Measurements from ENCODE around the gene KIF4A.

DNA sequence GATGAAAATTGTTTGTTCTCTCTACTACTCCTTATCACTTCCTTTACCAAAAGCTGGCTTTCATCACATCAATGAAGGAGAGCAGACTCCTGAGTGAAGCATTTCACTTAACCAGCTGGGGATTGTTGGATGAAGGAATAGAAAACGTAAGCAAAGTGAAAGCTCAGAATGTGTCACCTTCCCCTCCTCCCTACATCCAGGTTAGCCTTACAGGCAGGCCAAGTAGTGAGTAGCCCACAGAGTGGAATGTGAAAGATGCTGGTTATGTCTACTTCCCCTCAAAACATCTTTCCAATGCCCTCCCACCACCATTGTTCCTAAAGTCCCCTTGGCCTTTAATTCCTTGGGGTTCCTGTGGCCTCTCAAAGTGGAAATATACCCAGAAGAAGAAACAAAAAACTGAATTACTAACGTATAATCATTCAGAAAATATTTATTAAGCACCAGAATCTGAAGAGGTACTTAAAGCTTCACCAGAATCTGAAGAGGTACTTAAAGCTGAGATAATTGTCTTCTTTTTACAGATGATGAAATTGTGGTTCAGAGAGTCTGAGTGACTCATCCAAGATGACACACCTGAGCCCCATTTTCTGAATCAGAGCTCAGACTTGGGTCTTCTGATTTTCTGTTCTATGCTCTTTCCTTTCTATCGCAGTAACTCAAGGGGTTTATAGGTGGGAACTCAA, 36.4 kb upstream of the KIF4A start:
- TF ChIP-seq TAF1 (IDR thresholded peaks at IDR 0.05; ENCODE audit: low read depth) (no peak), TEAD4 (IDR thresholded peaks at IDR 0.05) (no peak), MAX (IDR thresholded peaks at IDR 0.05) (no peak), CREB1 (IDR thresholded peaks at IDR 0.05; ENCODE audit: low read depth) (no peak), YY1 (IDR thresholded peaks at IDR 0.05; ENCODE audit: low read depth) (no peak), ZBTB7A (IDR thresholded peaks at IDR 0.05; ENCODE audit: low read depth) (no peak), EGR1 (IDR thresholded peaks at IDR 0.05) (no peak), RAD21 (IDR thresholded peaks at IDR 0.05; ENCODE audit: low read depth) (no peak), CEBPB (IDR thresholded peaks at IDR 0.05) (no peak), EP300 (IDR thresholded peaks at IDR 0.05; ENCODE audit: borderline replicate concordance) (no peak), FOXM1 (IDR thresholded peaks at IDR 0.05; ENCODE audit: borderline replicate concordance, low read depth) (no peak)
- TF ChIP-seq, protein P1, sequence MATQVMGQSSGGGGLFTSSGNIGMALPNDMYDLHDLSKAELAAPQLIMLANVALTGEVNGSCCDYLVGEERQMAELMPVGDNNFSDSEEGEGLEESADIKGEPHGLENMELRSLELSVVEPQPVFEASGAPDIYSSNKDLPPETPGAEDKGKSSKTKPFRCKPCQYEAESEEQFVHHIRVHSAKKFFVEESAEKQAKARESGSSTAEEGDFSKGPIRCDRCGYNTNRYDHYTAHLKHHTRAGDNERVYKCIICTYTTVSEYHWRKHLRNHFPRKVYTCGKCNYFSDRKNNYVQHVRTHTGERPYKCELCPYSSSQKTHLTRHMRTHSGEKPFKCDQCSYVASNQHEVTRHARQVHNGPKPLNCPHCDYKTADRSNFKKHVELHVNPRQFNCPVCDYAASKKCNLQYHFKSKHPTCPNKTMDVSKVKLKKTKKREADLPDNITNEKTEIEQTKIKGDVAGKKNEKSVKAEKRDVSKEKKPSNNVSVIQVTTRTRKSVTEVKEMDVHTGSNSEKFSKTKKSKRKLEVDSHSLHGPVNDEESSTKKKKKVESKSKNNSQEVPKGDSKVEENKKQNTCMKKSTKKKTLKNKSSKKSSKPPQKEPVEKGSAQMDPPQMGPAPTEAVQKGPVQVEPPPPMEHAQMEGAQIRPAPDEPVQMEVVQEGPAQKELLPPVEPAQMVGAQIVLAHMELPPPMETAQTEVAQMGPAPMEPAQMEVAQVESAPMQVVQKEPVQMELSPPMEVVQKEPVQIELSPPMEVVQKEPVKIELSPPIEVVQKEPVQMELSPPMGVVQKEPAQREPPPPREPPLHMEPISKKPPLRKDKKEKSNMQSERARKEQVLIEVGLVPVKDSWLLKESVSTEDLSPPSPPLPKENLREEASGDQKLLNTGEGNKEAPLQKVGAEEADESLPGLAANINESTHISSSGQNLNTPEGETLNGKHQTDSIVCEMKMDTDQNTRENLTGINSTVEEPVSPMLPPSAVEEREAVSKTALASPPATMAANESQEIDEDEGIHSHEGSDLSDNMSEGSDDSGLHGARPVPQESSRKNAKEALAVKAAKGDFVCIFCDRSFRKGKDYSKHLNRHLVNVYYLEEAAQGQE (IDR thresholded peaks at IDR 0.05; ENCODE audit: low read depth) = no peak
- TF ChIP-seq, protein P2, sequence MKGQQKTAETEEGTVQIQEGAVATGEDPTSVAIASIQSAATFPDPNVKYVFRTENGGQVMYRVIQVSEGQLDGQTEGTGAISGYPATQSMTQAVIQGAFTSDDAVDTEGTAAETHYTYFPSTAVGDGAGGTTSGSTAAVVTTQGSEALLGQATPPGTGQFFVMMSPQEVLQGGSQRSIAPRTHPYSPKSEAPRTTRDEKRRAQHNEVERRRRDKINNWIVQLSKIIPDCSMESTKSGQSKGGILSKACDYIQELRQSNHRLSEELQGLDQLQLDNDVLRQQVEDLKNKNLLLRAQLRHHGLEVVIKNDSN (IDR thresholded peaks at IDR 0.05) = no peak

Measured in Ishikawa (cell line).